Loucy (cell line): ENCODE results near the gene OPN1MW3.
"Not testable (repeated sequence)": the region's sequence is repeated elsewhere in the genome, so short reads cannot be mapped to it uniquely, and the experiment has no call there.

Experiments used
- CTCF ChIP-seq: fragments of 200-600 bp; sonication (generic); conservative IDR thresholded peaks from 2 replicates; pipeline ENCODE4 v1.5.1; 2014; ENCODE audit warnings: mild to moderate bottlenecking, antibody characterized with exemption, low read length
- EZH2phosphoT487 ChIP-seq: fragments of 200-600 bp; IDR thresholded peaks from 2 replicates; pipeline ENCODE4 v1.6.1; 2018; ENCODE audit warnings: antibody characterized with exemption, mild to moderate bottlenecking, moderate library complexity, borderline replicate concordance

DNA sequence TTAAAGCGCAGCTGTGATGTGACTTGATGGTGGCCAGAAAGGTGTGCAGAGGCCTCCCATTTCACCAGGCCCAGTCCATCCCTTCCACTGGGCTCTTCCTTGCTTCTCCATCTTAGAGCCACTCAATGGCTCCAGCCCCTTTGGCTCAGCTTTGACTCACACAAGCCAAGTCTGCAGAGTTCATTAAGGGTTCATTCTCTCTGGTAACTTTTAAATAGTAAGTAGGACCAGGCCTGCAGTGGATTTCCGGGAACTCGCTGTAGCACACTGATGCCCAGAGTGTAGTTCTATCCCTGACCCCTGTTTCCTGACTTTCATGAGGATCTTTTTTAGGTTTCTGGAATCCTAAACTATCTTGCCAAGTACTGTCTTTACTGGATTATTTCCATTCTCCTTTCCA is 11.9 kb downstream of the OPN1MW3 start:
- not testable (repeated sequence) for TF ChIP-seq CTCF, EZH2phosphoT487
